Thyroid gland (tissue), 4 donors: ENCODE measurements around the gene ATAT1. TPM values are rescaled to one million over a fixed set of nuclear protein-coding genes. Genes with fewer than 3 reads are reported as not detected.

ENCODE experiments used
- DNase-seq, 2 donors: peaks; one replicate each; pipeline ENCODE4 v3.0.0-alpha.2; 2019
- H3K27ac ChIP-seq, 3 donors: fragments of 200-600 bp; sonication (generic); 1 replicate in 2 of 3; 2 replicates in 1 of 3; pipeline ENCODE4 v1.5.1; 2016 to 2019; ENCODE audit warnings: mild to moderate bottlenecking in 1 of 3, moderate library complexity in 1 of 3
- H3K27me3 ChIP-seq: fragments of 200-600 bp; sonication (generic); one replicate; pipeline ENCODE4 v1.5.1; 2019
- H3K36me3 ChIP-seq, 2 donors: fragments of 200-600 bp; sonication (generic); one replicate each; pipeline ENCODE4 v1.5.1; 2016 to 2019
- H3K4me1 ChIP-seq, 2 donors: fragments of 200-600 bp; sonication (generic); one replicate each; pipeline ENCODE4 v1.5.1; 2017 to 2019
- H3K4me3 ChIP-seq, 3 donors: fragments of 200-600 bp; sonication (generic); replicated peaks in 1 of 3; 1 replicate in 2 of 3; 2 replicates in 1 of 3; pipeline ENCODE4 v1.5.1; 2016; ENCODE audit warnings: mild to moderate bottlenecking in 1 of 3
- H3K9me3 ChIP-seq: fragments of 200-600 bp; sonication (generic); one replicate; pipeline ENCODE4 v1.5.1; 2017
- POLR2A ChIP-seq, 2 donors: fragments of 450-650 bp; IDR thresholded peaks; one replicate each; pipeline ENCODE4 v1.6.1; 2017; ENCODE audit warnings: antibody characterized with exemption in 2 of 2, mild to moderate bottlenecking in 2 of 2, moderate library complexity in 1 of 2
- WGBS, 2 donors: methylation state at CpG; one replicate each; pipeline ENCODE4 v1.1.5; 2017; 5-methylcytosine and 5-hydroxymethylcytosine counted together
- intact Hi-C: fragments of 100-400 bp; cut with DNase I; formaldehyde crosslinking; loops from one replicate; pipeline ENCODE4 v1.15.1; 2023
- total RNA-seq, 4 donors: library from RNA; depleted of rRNA; stranded (reverse); fragments of >200 nt; gene quantifications; one replicate each; pipeline ENCODE4 v1.2.3, GENCODE V29; 2016
- TF ChIP-seq, protein P1 (sequence below), 6 experiments: fragments of 200-600 bp in 3 of 6; fragments of 450-650 bp in 3 of 6; sonication (generic) in 3 of 6; IDR thresholded peaks; one replicate each; pipeline ENCODE4 v1.5.1; 2016 to 2019; ENCODE audit warnings: antibody characterized with exemption in 6 of 6, mild to moderate bottlenecking in 2 of 6, inconsistent platforms in 1 of 6, moderate library complexity in 1 of 6

Gene ATAT1
- total RNA-seq, 4 donors from 2014 or later = 3.8 to 7.6 (median 6.1) TPM

DNA sequence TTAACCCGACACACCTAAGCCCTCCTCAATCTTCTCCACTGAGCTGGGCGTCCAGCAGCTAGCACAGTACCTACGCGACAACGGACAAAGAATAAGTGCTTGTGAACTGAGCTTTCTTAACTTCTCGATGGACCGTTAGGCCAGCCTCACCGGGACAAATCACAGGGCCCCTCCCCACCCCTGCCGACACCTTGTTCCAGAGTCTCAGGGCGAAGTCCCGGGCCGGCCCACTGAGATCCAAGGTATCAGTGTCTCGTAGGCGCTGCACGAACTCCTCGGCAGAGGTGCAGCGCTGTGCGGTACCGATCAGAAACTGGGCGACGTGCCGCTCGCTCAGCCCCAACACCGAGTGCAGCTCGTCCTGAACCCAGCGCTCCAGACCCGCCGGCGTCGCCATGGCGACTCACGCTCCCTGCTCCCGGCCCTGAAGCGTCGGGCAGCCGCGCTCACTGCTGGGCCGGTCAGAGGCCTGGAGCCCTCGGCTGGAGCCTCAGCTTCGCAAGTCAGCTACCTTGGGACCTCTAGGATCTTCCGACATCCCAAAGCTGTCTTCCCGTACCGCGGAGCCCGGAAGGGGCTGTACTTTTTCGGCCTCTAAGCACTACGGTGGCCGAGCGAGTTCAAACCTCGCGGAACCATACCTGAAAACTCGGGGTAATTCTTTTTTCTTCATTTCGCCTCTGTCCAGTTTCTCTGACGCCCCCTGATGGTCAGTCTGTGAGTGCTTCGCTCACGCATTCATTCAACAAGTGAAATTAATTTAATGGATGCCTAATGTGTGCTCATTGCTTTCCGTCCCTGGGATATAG is 46.0 kb downstream of the ATAT1 start, which contains the start of gene DHX16:
Gene DHX16, minus strand, starts transcription at position 562 of the 809 bp plus-strand sequence. Its CDS starts 165 bp downstream, at position 397.
- 0% methylated on average over 29 to 36 of the region's 57 CpGs for WGBS, 2 donors

GRCh38 chr6:30676660-30677285 is 50.1 kb downstream of the ATAT1 start:
- no peak overlapping the region for H3K4me3 ChIP-seq
- H3K9me3 ChIP-seq = no peaks in the 10 kb centered on the region
- intact Hi-C loops = loop anchor here (10.0 kb wide), 2 partner anchors 192 to 208 kb away; partner anchors contain the start of genes DDR1 and HLA-E
- no peak for DNase-seq
- peaks cover 5 to 33% of the 10 kb centered on the region in 2 donors for H3K4me1 ChIP-seq
- H3K27ac ChIP-seq = no peak overlapping the region
- WGBS, 2 donors = 85 to 89% methylated on average over 9 to 10 of the region's 10 CpGs
- H3K36me3 ChIP-seq = peaks cover 16% of the 10 kb centered on the region in 2 donors
- no peaks in the 10 kb centered on the region for H3K27me3 ChIP-seq
- no peak for TF ChIP-seq POLR2A (IDR thresholded peaks at IDR 0.05)
- TF ChIP-seq, protein P1, sequence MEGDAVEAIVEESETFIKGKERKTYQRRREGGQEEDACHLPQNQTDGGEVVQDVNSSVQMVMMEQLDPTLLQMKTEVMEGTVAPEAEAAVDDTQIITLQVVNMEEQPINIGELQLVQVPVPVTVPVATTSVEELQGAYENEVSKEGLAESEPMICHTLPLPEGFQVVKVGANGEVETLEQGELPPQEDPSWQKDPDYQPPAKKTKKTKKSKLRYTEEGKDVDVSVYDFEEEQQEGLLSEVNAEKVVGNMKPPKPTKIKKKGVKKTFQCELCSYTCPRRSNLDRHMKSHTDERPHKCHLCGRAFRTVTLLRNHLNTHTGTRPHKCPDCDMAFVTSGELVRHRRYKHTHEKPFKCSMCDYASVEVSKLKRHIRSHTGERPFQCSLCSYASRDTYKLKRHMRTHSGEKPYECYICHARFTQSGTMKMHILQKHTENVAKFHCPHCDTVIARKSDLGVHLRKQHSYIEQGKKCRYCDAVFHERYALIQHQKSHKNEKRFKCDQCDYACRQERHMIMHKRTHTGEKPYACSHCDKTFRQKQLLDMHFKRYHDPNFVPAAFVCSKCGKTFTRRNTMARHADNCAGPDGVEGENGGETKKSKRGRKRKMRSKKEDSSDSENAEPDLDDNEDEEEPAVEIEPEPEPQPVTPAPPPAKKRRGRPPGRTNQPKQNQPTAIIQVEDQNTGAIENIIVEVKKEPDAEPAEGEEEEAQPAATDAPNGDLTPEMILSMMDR (IDR thresholded peaks at IDR 0.05) = no peak

More for the DNA sequence above, 46.0 kb downstream of the ATAT1 start, which contains the start of gene DHX16:
- H3K9me3 ChIP-seq = no peaks in the 10 kb centered on the region
- peaks cover 9 to 28% of the 10 kb centered on the region in 2 donors for H3K4me1 ChIP-seq
- H3K27me3 ChIP-seq = no peaks in the 10 kb centered on the region
- H3K36me3 ChIP-seq = peaks cover 31 to 38% of the 10 kb centered on the region in 2 donors
- TF ChIP-seq, protein P1 (IDR thresholded peaks at IDR 0.05) = peak; percentile 59 to 87 (median 78)
- peak in 1 of 2 donors; percentile 49 for TF ChIP-seq POLR2A (IDR thresholded peaks at IDR 0.05)
- H3K27ac ChIP-seq = peak within 1 kb of the TSS in 2 of 3 donors; percentile 14 to 53
- peak; percentile 96 to 97 for DNase-seq
- intact Hi-C loops = loop anchor here (10.0 kb wide), 2 partner anchors 188 to 212 kb away; partner anchors contain the start of genes DDR1 and HLA-E
- H3K4me3 ChIP-seq = peak within 1 kb of the TSS; percentile 43 to 98 (median 80)

DNA sequence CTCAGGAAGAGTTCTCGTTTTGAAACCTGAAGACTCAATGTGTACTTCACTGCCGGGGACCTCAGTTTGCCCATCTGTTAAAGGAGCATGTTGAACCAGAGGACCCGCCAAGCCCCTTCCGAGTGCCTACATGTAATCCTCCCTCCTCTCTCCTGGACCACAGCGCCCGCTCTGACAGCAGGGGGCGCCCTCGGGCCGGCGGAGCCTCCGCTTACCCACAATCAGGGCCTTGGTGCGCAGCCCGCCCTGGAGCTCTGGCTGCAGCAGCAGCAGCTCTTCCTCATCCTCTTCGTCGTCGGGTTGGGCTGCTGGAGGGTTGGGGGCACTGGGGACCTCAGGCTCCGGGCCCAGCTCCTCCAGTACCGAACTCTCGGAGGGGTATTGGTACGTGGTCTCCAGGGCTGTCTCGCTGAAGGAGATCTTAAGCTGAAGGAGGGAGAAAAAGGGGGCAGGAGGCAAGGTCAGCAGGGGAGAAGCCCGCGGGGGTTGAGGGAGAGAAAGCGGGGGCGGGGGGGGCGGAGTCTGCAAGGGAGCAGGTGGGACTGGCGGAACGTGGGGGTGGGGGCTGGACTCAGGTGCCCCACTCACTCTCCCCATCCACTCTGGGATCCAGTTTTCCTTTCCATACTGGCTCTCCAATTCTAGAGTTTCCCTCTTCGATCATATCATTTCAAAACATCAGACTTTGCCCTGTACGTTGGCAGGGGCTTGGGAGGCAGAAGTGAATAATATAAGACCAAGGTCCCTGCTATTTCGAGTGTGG is 52.5 kb downstream of the ATAT1 start:
- intact Hi-C loops = loop anchor here (2.0 to 10.0 kb wide), 3 partner anchors 44 to 206 kb away; partner anchors contain the start of genes DDR1 and HLA-E
- Histone ChIP-seq H3K27me3 (no peaks in the 10 kb centered on the region), H3K4me3 (no peak overlapping the region), H3K36me3 (peaks cover 16% of the 10 kb centered on the region in 2 donors), H3K27ac (peak overlapping the region in 2 of 3 donors; percentile 24 to 28), H3K9me3 (no peaks in the 10 kb centered on the region), H3K4me1 (peaks cover 4 to 36% of the 10 kb centered on the region in 2 donors)
- 20 to 27% methylated on average over 12 to 30 of the region's 31 CpGs for WGBS, 2 donors
- DNase-seq = peak; percentile 83 to 88
- TF ChIP-seq, protein P1 (IDR thresholded peaks at IDR 0.05) = peak; percentile 90 to 97 (median 94)
- no peak for TF ChIP-seq POLR2A (IDR thresholded peaks at IDR 0.05)

- peak overlapping the region in 1 of 3 donors; percentile 28 for H3K27ac ChIP-seq
- DNase-seq = no peak
- peaks cover 16% of the 10 kb centered on the region in 2 donors for H3K36me3 ChIP-seq
- intact Hi-C loops = loop anchor here (2.0 to 10.0 kb wide), 3 partner anchors 43 to 205 kb away; partner anchors contain the start of genes DDR1 and HLA-E
- 70 to 86% methylated on average over 7 of the region's 7 CpGs for WGBS, 2 donors
- H3K27me3 ChIP-seq = no peaks in the 10 kb centered on the region
- TF ChIP-seq, protein P1 (IDR thresholded peaks at IDR 0.05) = no peak
- no peak for TF ChIP-seq POLR2A (IDR thresholded peaks at IDR 0.05)
- no peak overlapping the region for H3K4me3 ChIP-seq
- peaks cover 10 to 34% of the 10 kb centered on the region in 2 donors for H3K4me1 ChIP-seq
- H3K9me3 ChIP-seq = no peaks in the 10 kb centered on the region
These were observed 53.3 kb downstream of the ATAT1 start for GRCh38 chr6:30679765-30680535.
